ENCODE measurements around the gene DIP2A.

DNA sequence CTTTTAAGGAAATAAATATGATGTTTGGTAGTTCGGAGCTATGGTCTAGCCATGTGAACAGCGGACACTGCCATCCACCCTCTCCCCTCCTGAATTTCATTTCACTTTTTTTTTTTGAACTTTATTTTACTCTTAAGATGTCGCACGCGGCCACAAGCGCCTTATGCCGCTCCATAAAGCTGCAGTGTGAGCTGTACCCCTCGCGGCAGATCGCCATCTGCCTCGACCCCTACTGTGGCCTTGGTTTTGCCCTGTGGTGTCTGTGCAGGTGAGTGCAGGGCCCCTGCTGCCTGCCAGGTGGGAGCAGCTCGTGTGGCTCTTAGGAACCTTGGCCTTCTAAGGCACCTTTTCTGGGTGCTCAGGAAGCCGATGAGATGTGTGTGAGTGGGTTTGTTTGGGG lies 98.1 kb downstream of the DIP2A start:
- TF ChIP-seq, protein P1, sequence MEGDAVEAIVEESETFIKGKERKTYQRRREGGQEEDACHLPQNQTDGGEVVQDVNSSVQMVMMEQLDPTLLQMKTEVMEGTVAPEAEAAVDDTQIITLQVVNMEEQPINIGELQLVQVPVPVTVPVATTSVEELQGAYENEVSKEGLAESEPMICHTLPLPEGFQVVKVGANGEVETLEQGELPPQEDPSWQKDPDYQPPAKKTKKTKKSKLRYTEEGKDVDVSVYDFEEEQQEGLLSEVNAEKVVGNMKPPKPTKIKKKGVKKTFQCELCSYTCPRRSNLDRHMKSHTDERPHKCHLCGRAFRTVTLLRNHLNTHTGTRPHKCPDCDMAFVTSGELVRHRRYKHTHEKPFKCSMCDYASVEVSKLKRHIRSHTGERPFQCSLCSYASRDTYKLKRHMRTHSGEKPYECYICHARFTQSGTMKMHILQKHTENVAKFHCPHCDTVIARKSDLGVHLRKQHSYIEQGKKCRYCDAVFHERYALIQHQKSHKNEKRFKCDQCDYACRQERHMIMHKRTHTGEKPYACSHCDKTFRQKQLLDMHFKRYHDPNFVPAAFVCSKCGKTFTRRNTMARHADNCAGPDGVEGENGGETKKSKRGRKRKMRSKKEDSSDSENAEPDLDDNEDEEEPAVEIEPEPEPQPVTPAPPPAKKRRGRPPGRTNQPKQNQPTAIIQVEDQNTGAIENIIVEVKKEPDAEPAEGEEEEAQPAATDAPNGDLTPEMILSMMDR (IDR thresholded peaks at IDR 0.05; ENCODE audit: low read depth, low read length), result no peak
- TF ChIP-seq EZH2phosphoT487 (IDR thresholded peaks at IDR 0.05; ENCODE audit: low read depth), result no peak

Data from OCI-LY3 (cell line).